ENCODE measurements around the gene RSPO1.

The RSPO1 gene

DNA sequence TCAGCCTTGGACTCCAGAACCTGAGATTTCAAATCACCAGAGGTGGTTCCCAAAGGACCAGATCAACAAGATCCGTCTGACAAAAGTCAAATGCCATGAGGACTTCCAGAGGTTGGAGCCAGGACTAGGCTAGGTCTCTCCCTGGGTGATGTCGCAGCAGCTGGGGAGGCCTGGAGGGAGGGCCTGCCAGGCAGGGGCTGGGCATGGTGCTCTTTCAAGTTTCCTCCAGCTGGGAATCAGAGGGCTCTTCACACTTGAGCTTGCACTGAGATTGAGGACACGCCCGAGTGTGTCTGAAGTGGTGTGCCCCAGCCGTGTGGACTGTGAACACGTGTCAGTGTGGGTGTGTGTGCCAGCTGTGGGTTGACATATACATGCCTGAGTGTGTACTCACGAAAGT, 21.3 kb upstream of the RSPO1 start:
- DNase-seq, result no peak

DNA sequence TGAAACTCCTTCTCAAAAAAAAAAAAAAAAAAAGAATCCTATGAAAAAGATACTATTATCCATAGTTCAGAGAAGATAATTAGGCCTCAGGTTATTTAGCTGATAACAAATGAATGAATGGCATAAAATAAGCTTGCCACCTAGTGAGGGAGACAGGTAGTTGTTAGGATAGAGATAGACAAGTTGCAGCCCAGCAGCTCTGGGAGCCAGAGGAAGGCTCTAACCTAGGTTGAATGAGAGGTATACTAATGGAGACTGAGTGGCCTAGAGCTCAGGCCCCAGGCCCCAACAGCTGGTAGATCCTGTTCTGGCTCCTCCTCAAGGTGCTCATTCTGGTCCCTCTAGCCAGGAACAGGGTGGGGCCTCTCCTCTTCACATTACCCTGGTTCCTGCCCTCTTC, 20.6 kb upstream of the RSPO1 start:
- no peak for DNase-seq

DNA sequence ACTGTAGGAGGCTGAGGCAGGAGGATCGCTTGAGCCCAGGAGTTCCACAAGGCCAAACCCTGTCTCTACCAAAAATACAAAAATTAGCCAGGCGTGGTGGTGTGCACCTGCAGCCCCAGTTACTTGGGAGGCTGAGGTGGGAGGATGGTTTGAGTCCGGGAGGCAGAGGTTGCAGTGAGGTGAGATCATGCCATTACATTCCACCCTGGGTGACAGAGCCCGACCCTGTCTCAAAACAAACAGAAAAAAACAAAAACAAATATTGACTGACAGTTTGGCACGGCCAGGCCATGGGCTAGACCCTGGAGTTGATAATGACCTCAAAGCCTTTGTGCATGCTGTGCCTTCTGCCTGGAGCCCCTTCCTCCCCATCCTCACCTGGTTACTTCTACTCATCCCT, 19.2 kb upstream of the RSPO1 start:
- DNase-seq, result no peak

DNA sequence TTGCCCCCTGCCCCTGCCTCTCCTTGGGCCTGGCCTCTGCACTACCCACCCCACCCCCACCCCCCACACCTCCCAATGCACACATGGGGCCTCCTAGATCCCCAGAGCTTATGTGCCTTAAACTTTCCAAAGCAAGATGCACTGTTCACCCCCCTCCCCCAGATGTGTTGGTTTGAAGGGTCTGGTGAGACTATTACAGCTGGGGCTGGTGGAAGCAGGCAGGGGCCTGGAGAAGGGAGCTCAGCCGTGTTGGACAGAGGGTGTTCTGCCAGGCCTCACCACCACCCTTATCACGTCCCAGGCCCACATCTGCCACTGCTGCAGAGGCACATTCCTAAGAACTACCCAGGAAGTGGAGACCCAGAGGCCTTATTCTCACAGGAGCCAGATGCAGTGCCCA, 18.3 kb upstream of the RSPO1 start:
- DNase-seq, result no peak

DNA sequence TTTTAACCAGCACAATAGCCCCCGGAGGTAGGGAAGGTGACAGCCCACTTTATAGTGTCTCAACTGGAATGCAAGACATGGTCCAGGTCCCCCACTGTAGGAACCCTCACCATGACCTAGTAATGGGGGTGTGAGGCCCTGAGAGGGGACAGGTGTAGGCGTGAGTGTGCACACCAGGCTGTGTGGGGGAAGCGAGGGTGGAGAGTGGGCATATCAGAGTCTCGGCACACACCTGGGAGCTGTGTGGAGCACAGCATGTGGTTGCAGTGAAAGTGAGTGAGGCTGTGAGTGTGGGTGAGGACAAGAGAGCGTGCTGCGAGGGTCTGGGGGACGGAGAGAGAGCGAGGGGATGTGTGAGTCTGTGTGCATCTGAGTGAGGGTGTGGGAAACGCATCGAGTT, 17.1 kb upstream of the RSPO1 start:
- no peak for DNase-seq

DNA sequence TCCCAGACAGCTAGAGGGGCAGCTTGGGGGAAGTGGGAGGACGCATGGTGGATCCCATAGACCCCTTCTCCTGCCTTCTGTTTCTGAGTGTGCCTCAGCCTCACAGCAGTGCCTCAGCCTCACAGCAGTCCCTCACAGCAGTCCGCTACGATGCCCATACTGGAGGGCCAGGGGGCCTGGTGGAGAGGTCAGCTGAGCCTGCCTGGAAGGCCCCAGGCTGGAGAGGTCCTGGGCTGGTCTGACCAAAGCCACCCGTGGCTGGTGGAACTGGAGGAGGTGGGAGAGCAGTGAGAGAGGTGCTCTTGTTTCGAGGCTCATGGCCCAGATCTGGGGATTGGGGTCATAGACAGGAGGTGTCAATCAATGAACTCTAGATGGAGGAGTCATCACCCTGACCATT, 16.0 kb upstream of the RSPO1 start:
- no peak for DNase-seq

DNA sequence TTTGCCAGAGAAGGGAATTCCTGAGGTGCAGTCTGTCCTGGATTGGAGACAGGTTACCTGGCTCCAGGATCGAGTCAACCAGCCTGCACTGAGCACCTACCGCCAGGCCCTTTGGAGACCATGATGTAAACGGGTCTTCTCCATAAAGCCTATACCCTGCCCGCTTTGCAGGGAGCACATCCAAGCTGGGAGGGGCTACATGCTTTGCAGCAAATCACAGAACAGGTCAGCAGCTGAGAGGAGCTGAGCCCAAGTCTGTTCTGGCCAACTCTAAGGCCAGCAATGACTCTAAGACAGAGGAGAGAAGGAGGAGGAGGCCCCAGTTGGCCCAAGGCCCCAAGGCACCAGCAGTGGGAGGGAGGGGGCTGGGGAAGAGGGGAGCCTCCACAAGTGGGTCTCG, 15.5 kb upstream of the RSPO1 start:
- DNase-seq, result no peak

DNA sequence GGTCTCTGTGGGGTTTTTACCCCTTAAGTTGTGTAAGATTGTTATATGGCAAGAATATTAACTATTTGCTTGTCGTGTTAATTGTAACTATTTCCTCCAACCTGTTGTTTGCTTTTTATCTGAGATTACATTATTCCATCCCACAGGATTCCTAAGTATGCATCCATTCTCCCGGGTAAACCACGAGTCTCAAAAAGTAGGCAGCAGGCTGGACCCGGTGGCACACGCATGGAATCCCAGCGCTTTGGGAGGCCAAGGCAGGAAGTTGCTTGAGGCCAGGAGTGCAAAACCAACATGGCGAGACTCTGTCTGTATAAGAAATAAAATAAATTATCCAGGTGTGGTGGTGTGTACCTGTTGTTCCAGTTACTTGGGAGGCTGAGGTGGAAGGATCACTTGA, 12.6 kb upstream of the RSPO1 start:
- no peak for DNase-seq

DNA sequence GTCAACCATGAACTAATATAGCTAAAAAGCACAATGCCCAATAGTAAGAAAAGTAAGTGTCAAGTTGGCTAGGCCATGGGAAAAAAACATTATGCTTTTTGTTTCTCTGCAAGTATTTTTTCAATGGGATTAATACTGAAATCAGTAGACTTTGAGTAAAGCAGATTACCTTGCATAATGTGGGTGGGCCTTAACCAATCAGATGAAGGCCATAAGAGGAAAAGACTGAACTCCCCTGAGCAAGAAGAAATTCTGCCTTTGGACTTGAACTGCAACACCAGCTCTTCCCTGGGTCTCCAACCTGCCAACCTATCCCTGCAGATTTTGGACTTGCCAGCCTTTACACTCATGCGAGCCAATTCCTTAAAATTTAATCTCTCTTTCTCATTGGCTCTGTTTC, 6.4 kb upstream of the RSPO1 start:
- no peak for DNase-seq

DNA sequence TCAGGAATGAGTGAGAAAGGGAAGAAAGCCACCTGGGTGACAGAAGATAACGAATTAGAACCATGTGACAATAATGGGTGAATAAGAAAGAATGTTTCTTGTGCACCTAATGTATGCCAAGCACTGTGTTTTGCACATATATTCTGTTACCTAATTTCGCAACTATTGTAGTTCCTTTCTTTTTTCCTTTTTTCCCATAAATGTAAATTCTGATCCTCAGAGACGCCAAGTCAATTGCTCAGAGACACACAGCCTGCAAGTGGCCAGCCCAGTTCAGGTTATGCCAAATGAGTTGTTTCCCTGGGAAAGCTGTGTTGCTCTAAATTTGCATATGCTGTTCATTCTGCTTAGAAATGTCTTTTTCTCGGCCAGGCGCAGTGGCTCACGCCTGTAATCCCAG, 1.7 kb upstream of the RSPO1 start:
- no peak for DNase-seq

DNA sequence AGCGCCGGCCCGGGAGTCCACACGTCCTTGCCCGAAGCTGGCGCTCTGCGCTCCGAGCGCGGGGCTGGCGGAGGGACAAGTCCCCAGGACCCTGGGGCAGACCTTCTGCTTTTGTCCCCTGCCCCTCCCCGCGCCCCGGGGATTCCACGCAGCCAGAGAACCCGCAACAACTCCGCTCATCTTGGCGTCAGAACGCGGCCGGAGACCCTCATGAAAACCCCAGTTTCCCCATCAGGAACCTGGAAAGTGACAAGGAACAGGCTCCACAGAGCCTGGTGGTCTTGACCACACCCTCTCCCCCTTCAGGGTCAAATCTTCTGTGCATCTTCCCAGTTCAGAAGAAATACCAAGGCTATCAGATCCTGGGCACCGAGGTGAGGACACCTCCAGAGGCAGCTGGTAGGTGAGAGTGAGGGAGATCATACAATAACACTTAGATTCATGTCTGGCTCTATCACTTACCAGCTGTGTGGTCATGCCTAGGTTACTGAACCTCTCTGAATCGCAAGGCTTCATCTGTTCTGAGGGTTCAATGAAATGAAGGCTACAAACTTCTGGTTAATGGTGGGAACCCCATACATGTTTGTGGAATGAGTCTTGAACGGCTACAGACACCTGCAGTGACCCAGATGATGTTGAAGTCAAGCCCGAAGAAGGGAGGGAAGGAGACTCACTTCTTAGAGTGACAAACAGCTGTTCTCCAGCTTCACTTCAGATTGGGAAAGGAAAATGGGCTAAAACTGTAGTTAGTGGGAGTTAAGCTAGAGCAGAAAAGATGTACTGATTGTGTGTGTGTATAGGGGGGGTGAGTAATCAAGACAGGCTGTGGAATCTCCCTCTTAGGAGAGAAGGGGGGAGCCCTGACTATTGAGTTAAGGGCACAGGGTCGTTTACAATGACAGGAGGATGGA, 555 bp upstream of the RSPO1 start:
- DNase-seq, result no peak

DNA sequence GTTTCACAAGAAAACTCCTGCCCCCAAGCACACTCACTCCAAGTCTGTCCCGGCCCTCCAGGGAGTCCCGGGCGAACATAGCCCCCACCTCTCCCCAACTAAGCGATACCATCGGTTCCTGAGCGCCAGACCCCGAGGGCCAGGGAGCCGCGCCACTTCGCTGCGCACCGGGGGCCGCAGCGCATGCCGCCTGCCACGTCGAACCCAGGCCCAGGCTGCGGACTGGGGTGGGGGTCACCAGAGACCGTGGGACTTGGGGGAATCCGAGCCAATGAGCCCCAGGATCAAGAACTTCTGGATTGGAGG, 801 bp downstream of the RSPO1 start:
- DNase-seq, result no peak

DNA sequence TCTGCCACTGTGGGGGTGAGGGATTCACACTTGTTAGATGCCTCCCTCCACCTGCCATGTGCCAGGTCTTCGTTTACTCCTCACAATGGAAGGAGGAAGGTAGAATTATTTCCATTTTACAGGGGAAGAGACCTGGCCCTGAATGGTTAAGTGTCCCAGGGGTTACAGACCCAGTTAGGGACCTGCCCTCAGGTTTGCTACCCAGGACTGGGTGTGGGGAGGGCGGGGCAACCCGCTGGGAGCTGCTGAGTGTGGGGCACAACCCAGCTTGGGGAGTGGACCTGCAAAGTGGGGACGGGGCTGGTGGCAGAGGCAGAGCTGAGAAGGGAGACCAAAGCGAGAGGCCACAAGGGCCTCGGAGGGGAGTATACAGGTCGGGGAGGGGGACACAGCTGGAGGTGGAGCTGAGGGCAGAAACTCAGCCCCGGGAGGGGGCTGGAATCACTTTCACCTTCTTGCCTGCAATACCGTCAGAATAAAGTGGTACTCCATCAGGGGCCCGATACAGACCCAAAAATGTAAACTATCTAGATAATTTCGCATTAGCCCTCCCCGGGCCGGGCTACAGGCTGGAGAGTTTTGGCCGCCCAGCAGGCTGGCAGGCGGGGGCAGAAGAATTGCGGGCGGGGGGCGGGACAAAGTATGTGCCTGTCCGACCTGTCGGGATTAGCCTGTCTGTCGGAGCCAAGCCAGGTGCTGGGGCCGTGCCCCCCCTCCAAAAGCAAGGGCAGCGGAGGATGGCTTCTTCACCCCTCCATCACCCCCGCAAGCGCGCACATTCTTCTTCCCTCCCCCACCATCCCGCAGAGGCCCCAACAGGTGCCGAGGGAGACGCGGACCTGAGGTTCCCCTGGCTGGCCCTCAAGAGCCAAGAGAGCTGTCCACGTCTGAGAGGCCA, 1.4 kb downstream of the RSPO1 start:
- no peak for DNase-seq

DNA sequence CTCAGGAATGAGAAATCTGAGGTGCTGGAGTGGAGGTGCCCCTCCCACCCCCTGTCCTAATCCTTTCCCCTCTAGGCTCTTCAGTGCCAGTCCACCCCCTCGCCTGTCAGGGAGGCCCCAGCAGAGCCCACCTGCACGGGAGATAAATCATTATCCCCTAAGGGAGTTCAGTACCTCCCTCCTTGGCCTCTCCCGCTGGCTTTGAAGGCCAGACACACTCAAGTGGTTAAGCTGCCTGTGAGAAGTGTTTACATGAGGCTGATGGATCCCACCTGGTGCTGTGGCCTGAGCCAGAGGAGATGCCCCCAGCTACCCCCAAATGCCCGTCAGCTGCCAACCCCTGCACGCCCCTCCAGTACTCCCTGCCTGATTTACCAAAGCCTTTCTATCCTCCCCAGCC, 3.7 kb downstream of the RSPO1 start:
- DNase-seq, result no peak

DNA sequence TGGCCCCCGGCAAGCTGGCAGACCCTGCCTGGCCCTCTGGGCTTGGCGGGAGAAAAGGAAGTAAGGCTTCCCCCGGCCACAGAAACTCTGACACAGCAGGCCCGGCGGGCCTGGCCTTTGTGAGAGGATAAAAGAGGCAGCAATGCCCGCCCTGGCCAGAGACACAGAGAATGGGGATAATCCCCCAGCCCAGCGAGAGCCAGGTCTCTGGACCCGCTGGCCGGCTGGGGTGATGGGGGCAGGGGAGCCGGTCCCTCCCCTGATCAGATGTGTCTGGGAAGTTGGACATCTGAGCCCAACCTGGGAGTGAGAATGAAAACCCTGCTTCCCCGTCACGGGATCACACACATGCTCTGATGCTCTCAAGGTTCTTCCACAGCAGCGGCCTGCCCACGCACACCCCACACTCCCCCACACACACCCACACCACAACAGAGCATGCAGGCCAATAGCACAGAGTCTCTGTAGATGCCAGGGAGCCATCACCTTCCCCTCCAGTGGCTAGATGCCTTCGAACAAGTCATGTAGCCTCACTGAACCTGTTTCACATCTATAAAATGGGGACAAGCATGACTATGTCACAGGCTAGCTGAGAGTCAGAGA, 4.2 kb downstream of the RSPO1 start:
- peak; percentile 3 for DNase-seq

DNA sequence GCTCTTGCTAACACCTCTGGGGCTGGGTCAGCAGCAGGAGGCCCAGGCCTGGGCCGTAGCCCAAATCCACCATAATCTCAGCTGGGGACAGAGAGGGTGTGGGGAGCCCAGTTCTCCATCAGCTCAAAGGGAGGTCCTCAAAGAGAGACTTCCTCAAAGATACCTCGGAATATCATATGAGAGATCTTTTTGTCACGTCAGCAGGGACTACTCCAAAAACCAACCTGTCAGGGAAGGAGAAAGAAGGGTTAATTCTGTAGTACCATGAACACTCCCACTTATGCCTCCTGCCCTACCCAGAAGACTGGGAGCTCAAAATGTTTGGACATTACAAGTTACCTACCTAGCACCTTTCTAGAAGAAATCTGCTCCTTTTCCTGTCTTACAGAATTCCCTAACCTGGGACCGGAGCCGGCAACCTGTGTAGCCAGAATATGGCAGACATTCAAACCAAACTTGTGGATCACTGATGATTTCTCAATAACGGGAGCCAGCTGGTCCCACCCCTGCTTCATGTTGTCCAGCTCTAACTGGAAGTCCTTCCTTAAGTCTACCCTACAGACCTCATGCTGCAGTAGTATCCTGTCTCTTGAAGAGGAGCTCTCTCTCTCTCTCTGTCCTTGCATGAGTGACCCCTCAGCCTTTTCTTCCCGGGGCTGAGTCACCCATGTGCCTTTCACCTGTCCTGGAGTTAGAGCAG, 4.8 kb downstream of the RSPO1 start:
- DNase-seq, result no peak

DNA sequence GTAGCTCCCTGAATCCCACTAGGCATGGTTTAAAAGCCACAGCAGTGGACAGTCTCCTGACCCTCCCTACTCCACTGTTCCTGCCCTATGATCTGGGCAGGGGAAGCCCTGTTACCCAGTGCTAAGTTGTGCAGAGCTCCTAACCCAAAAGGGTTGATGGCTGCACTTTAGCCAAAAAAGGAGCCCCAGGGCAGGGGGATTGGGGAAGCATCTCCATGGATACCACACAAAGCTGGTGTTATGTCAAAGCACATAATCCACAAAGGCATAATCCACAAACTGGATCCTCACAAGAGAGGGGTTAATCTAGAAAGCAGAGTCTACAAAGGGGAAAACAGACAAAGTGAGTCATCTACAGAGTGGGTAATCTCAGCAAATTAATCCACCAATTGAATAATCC, 5.7 kb downstream of the RSPO1 start:
- no peak for DNase-seq

DNA sequence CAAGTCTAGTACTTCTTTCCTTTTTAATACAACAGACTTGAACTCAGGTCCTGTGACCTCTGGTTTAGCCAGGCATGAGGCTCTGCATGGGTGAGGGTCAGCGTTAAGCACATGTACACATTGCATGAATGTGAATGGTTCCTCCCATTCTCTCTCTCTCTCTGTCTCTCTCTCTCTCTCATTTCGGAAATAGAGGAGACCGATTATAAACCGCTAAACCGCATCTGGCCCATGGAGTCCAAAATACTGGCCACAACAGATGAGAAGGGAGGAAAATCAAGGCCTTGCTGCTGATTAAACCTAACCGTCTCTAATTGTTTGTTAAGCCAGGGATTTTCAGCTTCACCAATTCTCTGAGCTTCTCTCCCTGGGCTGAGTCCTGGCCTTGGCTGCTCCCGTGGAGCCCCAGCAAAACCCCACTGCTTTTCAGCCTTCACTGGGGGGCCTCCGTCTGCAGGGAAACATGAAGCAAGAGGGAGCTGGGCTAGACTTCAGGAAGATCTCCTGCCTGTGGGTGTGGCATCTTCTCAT, 6.6 kb downstream of the RSPO1 start:
- no peak for DNase-seq

DNA sequence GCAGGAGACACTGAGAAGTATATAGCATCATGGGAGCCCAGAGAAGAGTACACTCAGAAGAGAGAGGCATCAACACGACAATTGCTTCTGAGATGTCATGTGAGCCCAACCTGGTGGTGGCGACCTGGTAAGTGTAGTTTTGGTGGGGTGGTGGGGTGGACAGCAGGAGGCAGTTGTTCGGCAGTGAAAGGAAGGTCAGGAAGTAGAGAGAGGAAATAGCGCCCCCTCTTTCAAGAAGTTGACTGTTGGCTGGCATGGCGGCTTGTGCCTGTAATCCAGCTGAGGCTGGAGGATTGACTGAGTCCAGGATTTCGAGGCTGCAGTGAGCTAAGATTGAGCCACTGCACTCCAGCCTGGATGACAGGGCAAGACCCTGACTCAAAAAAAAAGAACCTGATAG, 12.6 kb downstream of the RSPO1 start:
- DNase-seq, result no peak

DNA sequence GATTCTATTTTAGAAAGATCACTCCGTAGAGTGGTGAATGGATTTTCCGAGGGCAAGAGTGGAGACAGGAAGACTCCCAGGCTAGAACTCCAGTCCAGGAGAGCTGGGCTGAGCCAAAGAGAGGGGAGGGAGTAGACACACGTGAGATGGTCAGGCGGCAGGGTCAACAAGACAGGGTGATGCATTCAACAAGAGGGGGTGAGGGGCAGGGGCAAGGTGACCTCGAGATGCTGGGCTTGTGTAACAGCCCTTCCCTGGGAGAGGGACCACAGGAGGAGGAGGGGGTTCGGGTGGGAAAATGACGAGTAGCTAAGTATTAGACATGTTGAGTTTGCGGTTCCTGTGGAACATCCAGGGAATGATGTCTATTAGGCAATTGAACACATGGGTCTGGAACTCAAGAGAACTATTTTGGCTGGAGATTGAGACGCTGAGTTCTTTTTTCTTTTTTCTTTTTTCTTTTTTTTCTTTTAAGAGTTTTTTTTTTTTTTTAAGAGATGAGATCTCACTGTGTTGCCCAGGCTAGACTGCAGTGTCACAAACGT, 13.3 kb downstream of the RSPO1 start:
- DNase-seq, result no peak

DNA sequence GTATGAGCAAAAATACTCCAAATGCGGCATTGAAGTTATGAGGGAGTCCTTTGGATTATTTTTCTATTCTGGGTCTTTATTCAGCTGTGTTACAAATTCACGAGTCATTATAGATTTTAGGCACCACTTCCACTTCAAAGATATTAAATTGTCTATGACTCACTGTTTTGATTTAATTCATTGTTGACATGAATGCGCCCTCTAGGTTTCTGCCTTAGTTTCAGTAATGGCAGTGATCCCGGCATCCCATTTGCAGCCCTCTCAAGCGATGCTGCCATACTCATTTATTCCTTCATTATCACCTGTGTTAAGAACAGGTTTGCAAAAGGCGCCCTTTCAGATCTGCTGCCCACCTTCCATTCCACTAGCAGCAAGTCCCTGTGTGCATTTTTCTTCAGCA, 14.0 kb downstream of the RSPO1 start:
- no peak for DNase-seq

DNA sequence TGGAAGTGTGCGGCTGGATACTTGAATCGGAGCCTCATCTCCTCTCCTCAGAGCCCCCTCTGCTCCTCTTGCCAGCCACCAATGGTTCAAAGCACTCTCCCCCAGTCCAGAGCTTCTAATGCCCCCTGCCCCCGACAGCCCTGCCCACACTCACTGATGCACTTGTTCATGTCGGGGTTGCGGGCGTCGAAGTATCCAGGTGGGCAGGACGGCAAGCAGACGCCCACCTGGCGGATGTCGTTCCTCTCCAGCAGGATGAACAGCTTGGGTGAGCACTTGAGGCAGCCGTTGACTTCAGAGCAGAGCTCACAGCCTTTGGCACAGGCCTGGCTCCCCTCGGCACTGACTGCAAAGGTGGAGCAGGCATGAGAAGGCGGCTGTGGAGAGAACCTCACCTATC, 18.4 kb downstream of the RSPO1 start:
- no peak for DNase-seq

DNA sequence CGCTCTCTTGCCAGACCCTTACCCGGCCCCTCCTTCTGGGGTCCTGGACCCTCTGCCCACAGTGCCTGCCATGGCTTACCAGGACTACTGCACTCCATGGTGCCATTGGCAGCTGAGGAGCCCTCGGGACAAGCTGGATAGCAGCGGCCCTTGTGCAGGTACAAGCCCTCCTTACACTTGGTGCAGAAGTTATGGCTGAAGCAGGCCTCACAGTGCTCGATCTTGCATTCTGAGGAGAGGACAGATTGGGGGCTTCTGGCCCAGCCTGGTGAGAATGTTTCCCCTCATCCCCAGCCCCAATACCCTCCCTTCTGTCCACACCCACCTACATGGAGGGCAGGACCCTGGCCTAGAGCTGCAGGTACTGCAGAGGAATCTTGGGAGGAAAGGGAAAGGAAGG, 20.6 kb downstream of the RSPO1 start:
- no peak for DNase-seq
